Pancreas (tissue), 10 donors: ENCODE results near the gene SHISA7. TPM values are rescaled to one million over a fixed set of nuclear protein-coding genes. Genes with fewer than 3 reads are reported as not detected.
A peak's percentile ranks its signal among the peaks of the same experiment; 100 is the strongest.

Experiments
- ATAC-seq, 4 donors: fragments of 200-7000 bp; cut with Tn5 transposase; one replicate each; pipeline versions ENCODE4 v1.8.0 to v1.9.1; 2020; ENCODE audit warnings: mild to moderate bottlenecking in 4 of 4, moderate library complexity in 4 of 4
- DNase-seq, 6 donors: peaks; one replicate each; pipeline ENCODE4 v3.0.0-alpha.2; 2020
- FAIRE-seq: peaks from 2 replicates; lab custom pipeline; 2012; peaks lifted over from hg19 to GRCh38; lab: Jason Lieb, UNC
- H3K27ac ChIP-seq, 4 donors: fragments of 200-600 bp; sonication (generic); 1 replicate in 3 of 4; 2 replicates in 1 of 4; pipeline versions ENCODE4 v1.5.0 to v1.8.0; 2020
- H3K27me3 ChIP-seq, 4 donors: fragments of 200-600 bp; one replicate each; pipeline ENCODE4 v1.8.0; 2021
- H3K36me3 ChIP-seq, 3 donors: fragments of 200-600 bp; sonication (generic) in 1 of 3; one replicate each; pipeline versions ENCODE4 v1.5.0 to v1.8.0; 2020 to 2021
- H3K4me1 ChIP-seq, 3 donors: fragments of 200-600 bp; one replicate each; pipeline ENCODE4 v1.8.0; 2021
- H3K4me3 ChIP-seq, 4 donors: fragments of 200-600 bp; sonication (generic) in 2 of 4; one replicate each; pipeline versions ENCODE4 v1.5.0 to v1.8.0; 2020 to 2021
- H3K9me3 ChIP-seq, 4 donors: fragments of 200-600 bp; one replicate each; pipeline ENCODE4 v1.8.0; 2021
- CTCF ChIP-seq, 4 donors: fragments of 200-600 bp; sonication (generic) in 3 of 4; IDR thresholded peaks; one replicate each; pipeline versions ENCODE4 v1.5.0 to v1.8.0; 2021; ENCODE audit warnings: antibody characterized with exemption in 4 of 4
- WGBS, 2 donors: extraction: QIAGEN DNeasy Blood & Tissue Kit; methylation state at CpG; one replicate each; pipeline ENCODE4 v1.1.7; 2013; 5-methylcytosine and 5-hydroxymethylcytosine counted together
- intact Hi-C, 3 donors: fragments of 100-400 bp; cut with DNase I; formaldehyde crosslinking; loops; one replicate each; pipeline versions ENCODE4 v1.11.1 to v1.14.2; 2022
- polyA plus RNA-seq, 2 donors: library from polyadenylated mRNA; stranded (reverse); fragments of 200-250 nt; gene quantifications; one replicate each; pipeline ENCODE4 v1.2.3, GENCODE V29; 2013
- total RNA-seq, 6 donors: library from RNA; stranded (reverse); fragmentation: NEBNext Ultra II Directional in 4 of 6; extraction: Animal tissue kit (Norgen Biotek cat#: 25700) in 4 of 6; gene quantifications; one replicate each; pipeline versions ENCODE4 v1.2.1 to v1.2.4, GENCODE V29; 2021 to 2023
- donor health status: healthy with polysubstance abuse.
- donor health status: DM: no; HTN: no; CAD: no; lungs with moderate emphysema.
- donor health status: DM: no; HTN: no; CAD: no.
- donor health status: control.
- donor health status: control.
- donor health status: Bipolar disorder and iron deficiency.
- donor health status: DM: yes; HTN: yes; CAD: no.
- donor health status: DM: no; HTN: no; CAD: no.
- donor health status: DM: no; HTN: no; CAD: no.
- donor health status: DM: yes; HTN: yes; CAD: no.

The SHISA7 gene
- total and polyA plus RNA-seq, 8 donors: 0.04 to 0.33 (median 0.06) TPM; not detected in 3

- H3K27ac ChIP-seq: no peak overlapping the region
- H3K4me1 ChIP-seq: peaks cover 10 to 17% (median 17%) of the 10 kb centered on the region in 3 donors
- H3K36me3 ChIP-seq: peaks cover 0 to 23% (median 11%) of the 10 kb centered on the region in 3 donors
- H3K4me3 ChIP-seq: no peak overlapping the region
- intact Hi-C loops: no loop called here
- DNase-seq (no peak), FAIRE-seq (no peak), ATAC-seq (no peak)
- WGBS, 2 donors: 86 to 90% methylated on average over 12 of the region's 12 CpGs
- TF ChIP-seq CTCF (IDR thresholded peaks at IDR 0.05): no peak
- H3K27me3 ChIP-seq: no peaks in the 10 kb centered on the region
- H3K9me3 ChIP-seq: no peaks in the 10 kb centered on the region
Observed at GRCh38 chr19:55391191-55391670, 51.9 kb downstream of the SHISA7 start.

GRCh38 chr19:55390461-55390880 lies 52.6 kb downstream of the SHISA7 start:
- DNase-seq: no peak
- Histone ChIP-seq H3K27ac (no peak overlapping the region), H3K9me3 (no peaks in the 10 kb centered on the region), H3K27me3 (no peaks in the 10 kb centered on the region), H3K4me3 (no peak overlapping the region), H3K36me3 (peaks cover 0 to 23% (median 11%) of the 10 kb centered on the region in 3 donors), H3K4me1 (peaks cover 10 to 17% (median 17%) of the 10 kb centered on the region in 3 donors)
- ATAC-seq: no peak
- intact Hi-C loops: no loop called here
- no peak for FAIRE-seq
- 83 to 85% methylated on average over 7 of the region's 7 CpGs for WGBS, 2 donors
- TF ChIP-seq CTCF (IDR thresholded peaks at IDR 0.05): no peak

DNA sequence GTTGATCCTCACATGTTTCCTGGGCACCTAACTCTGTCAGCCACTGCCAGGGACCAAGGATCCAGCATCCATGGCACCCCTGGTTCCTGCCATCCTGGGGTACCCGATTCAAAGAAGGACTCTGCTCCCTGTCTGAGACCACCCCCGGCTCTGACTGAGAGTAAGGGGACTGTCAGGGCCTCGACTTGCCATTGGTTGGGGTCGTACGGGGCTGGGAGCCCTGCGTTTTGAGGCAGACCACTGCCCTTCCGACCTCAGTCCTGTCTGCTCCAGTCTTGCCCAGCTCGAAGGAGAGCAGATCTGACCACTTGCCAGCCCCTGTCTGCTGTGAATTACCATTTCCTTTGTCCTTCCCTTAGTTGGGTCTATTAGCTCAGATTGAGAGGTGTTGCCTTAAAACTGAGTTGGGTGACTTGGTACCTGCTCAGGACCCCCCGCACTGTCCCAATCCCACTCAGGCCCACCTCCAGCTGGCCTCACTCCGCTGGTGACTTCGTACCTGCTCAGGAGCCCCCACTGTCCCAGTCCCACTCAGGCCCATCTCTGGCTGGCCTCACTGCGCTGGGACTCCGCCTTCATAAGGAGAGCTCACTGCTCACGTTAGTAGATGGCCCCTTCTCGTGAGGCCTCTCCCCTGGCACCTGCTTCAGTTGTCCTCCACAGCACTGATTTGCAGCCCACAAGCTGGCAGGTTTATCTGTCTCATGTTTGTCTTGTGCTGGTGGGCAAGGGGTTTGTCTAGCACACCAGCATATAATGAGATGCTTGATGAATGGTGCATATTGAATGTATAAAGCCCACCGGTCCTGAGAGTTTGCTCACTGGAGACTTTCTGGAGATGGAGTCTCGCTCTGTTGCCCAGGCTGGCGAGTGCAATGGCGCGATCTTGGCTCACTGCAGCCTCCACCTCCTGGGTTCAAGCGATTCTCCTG lies 53.4 kb downstream of the SHISA7 start:
- no peak for ATAC-seq
- no peak overlapping the region for H3K27ac ChIP-seq
- DNase-seq: peak in 1 of 6 donors; percentile 17
- H3K27me3 ChIP-seq: no peaks in the 10 kb centered on the region
- intact Hi-C loops: loop anchor here in 1 of 3 donors (10.0 kb wide), 1 partner anchor 95 kb away; no protein-coding TSS in a partner anchor
- H3K4me1 ChIP-seq: peaks cover 10 to 21% (median 17%) of the 10 kb centered on the region in 3 donors
- no peak for FAIRE-seq
- TF ChIP-seq CTCF (IDR thresholded peaks at IDR 0.05): no peak
- no peak overlapping the region for H3K4me3 ChIP-seq
- WGBS, 2 donors: 84 to 87% methylated on average over 21 of the region's 21 CpGs
- H3K9me3 ChIP-seq: no peaks in the 10 kb centered on the region
- H3K36me3 ChIP-seq: peaks cover 0 to 23% (median 11%) of the 10 kb centered on the region in 3 donors

- ATAC-seq: no peak
- DNase-seq: peak in 1 of 6 donors; percentile 32
- Histone ChIP-seq H3K9me3 (no peaks in the 10 kb centered on the region), H3K27ac (no peak overlapping the region), H3K4me3 (peak overlapping the region in 3 of 4 donors; percentile 76 to 92 (median 77)), H3K36me3 (peaks cover 0 to 23% (median 11%) of the 10 kb centered on the region in 3 donors), H3K4me1 (peaks cover 10 to 27% (median 17%) of the 10 kb centered on the region in 3 donors), H3K27me3 (no peaks in the 10 kb centered on the region)
- intact Hi-C loops: loop anchor here in 1 of 3 donors (10.0 kb wide), 1 partner anchor 93 kb away; no protein-coding TSS in a partner anchor
- TF ChIP-seq CTCF (IDR thresholded peaks at IDR 0.05): no peak
- FAIRE-seq: no peak
- 72 to 76% methylated on average over 24 of the region's 24 CpGs for WGBS, 2 donors
Observed at GRCh38 chr19:55387736-55388497, 55.2 kb downstream of the SHISA7 start.
